Measurements from ENCODE around the gene DARS1.

The DARS1 gene

DNA sequence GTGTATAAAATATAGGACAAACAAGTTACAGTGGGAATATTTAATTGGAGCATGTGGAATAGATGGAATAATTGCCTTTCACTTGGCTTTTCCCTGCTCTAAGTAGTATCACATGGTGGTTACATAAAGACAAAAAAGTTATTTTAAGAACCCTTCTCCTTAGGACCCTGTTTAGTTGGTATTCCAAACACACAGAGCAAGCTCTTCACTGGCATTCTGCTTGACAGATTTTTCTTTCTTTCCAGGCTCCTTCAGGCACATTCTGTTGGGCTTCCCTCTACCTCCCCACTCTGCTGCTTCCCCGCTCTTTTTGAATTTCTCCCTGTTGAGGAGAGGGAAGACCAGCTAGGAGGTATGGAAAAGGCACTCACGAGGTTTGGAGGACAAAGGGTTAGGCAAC lies 29.0 kb upstream of the DARS1 start:
- no peak for DNase-seq

DNA sequence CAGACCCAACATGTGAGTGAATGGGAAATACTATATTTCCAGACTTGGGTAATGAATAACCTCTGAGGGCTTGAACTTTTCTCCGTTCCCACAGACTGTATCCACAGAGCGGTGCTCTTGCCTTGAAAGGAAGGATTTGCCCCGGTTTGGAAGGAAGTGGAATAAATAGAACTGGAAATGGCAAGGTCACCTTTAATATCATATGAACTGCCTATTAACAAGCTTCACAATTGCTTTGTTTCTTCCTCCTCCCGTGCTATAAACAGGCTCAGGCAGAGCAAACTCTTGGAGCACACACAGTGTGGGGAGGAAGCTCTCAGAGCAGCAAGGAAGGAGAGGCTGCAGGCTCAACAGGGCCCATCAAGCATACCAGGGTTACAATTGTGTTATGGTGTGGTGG lies 28.5 kb upstream of the DARS1 start:
- no peak for DNase-seq

DNA sequence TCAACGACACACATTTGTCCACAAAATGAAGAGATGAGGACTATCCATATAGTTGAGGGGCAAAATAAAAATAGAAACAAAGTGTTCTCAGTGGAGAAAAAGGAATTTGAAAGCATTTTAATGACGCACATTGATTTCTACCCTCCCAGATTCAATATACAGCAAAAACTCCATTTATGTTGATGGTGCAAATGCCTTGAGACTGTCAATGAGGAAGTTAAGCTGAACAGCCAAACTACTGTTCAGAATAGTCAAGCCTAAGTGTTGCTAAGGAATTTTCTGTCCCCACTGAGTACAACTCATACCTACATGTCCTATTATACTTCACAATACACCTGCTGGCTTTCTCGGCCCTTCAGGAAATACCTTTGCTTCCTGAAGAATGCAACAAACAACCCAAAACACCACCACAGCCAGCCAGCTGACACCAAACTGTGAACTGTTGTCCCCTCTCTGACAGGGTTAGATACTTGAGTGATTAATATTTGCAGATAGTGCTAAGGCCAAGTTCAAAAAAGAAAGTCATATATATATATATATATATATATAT lies 27.8 kb upstream of the DARS1 start:
- no peak for DNase-seq

DNA sequence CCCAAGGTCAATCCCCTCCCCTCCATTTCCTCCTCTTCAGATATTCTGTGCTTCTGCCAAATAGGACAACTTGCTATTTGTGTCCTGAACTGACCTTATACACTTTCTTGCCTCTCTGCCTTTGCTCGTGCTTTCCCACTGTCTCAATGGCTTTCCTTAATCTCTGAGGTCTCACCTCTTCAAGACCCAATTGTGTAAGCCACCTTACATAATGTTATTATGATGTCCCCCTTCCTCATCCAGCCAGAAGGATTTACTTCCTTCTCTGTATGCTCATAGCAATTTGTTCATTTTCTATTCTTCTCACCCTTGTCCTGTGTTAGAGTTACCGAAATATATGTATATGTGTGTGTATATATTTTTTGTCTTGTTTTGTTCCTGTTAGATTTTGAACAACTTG lies 26.9 kb upstream of the DARS1 start:
- no peak for DNase-seq

GRCh38 chr2:136010126-136010525 lies 24.7 kb upstream of the DARS1 start:
- no peak for DNase-seq

GRCh38 chr2:136008205-136008865 lies 22.9 kb upstream of the DARS1 start:
- DNase-seq: peak; percentile 75

DNA sequence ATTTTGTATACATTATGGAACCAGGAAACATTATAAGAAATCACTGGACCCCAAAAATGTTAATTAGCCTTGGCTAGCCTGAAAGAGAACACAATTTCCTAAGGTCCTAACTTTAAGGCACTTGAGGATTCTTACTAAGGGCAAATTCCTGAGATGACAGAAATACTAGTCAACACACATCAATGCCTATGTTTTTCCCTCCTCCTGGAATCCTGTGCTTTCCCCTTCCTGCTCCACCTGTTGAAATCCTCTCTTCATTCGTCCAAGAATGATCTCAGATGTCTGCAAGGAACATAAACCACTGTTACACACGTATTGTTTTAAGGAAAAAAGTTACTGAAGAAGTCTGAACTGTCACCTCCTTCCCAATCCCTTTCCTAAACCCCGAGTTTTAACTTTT lies 21.2 kb upstream of the DARS1 start:
- no peak for DNase-seq

GRCh38 chr2:136005462-136006196 lies 20.2 kb upstream of the DARS1 start:
- no peak for DNase-seq

GRCh38 chr2:136004965-136005364 lies 19.5 kb upstream of the DARS1 start:
- no peak for DNase-seq

DNA sequence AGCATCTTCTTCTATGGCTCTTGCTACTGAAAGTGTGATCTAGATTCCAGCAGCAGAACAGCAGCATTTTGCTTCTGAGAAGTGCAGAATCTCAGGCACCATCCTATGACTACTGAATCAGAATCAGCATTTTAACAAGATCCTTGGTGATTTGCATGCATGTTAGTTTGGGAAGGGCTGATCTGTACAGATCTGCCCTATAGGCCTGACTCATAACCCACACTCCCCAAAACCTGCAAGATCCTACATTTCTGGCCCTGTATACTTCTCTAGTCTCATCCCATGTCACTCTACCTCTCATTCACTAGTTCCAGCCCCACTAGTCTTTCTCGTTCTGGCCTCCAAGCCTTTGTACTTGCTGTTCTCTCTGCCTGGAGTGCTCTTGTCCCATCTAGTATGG lies 15.7 kb upstream of the DARS1 start:
- DNase-seq: no peak

DNA sequence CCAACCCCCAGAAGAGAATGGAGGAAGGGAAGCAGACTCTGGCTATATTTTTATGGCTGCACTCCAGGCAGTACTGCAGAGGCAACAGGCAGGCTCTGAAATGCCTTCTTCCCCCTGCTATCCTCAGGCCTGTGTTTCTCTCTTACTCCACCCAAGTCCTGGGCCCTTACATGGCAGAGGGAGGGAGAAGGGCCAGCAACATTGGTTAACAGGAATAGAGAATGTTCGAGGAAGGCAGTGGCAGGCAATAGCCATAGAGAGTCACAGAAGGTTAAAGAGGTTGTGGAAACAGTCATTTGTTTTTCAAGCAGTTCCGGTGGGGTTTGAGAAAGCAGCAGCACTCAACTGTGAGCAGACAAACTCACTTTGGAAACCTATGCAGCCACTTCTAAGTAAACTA lies 15.1 kb upstream of the DARS1 start:
- DNase-seq: no peak

GRCh38 chr2:135999899-136000298 lies 14.5 kb upstream of the DARS1 start:
- no peak for DNase-seq

DNA sequence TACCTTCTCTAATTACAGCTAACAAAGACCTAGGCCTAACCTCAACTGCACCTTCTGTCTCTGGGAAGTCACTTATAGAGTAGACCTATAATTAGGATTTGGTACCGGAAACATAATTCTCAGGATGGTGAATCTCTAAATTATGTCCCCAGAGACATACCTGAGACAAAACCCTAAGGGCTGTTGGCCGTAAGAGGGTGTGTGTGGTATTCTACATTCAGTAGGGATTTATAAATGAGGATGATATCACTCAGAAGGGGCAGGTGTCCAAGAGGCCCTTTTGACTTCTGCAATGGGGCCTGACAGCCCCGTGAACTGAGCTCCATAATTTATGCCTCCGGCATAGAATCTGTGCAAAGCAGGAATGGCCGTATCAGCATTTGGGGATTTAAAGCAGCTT lies 13.5 kb upstream of the DARS1 start:
- DNase-seq: no peak

DNA sequence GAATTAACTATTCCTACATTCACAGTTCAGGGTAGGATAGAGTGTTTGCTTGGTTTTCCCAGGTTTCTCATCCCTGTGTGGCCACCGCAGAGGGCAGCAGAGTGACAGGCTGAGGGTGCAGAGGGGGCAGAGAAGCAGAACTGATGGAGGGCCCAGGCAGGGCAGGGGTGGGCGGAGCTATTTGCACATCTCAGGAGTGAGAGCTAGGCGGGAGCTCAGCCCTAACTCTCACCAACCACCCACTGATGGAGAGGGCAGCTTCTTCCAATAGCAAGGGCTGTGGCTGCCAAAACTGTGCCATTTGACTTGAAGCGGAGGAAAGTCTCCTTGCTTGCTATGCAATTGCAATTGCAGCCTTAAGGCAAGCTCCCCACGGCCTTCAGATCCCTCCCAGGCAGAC lies 12.0 kb upstream of the DARS1 start:
- peak; percentile 43 for DNase-seq

DNA sequence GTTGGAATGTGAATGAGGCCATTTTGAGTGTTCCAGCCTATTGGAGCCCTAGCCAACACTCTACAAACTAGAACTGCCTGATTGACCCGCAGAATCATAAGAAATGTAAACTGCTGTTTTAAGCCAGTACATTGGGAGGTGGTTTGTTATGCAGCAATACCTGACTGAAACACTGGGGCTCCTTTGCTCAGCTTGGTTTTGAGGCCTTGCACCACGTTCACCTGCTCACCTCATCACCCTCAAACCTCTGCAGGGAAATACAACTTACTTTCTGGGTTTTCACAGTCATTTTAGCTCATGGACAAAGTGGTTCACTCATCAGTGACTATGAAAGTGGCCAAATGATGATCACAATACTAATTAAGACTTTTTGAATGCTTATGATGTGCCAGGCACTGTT lies 10.9 kb upstream of the DARS1 start:
- DNase-seq: no peak

DNA sequence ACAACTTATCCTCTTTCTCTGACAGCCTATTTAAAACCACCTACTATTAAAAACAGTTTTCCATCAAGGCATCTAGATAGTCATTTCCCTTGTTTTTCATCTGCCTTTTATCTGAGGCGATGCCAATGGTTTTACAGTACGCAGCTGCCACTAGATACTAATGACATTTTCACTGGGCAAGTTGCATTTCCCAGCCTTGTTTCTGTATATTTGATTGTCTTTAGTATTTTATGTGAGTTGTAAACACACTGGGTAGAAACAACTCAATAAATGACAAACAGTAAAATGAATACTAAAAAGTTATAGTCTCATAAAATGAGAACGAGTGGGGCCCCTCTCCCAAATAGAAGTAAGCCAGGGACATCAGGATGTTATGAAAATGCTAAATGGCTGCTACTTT lies 8.9 kb upstream of the DARS1 start:
- no peak for DNase-seq

GRCh38 chr2:135993421-135993820 lies 8.0 kb upstream of the DARS1 start:
- DNase-seq: no peak

GRCh38 chr2:135991861-135992260 lies 6.4 kb upstream of the DARS1 start:
- DNase-seq: no peak

DNA sequence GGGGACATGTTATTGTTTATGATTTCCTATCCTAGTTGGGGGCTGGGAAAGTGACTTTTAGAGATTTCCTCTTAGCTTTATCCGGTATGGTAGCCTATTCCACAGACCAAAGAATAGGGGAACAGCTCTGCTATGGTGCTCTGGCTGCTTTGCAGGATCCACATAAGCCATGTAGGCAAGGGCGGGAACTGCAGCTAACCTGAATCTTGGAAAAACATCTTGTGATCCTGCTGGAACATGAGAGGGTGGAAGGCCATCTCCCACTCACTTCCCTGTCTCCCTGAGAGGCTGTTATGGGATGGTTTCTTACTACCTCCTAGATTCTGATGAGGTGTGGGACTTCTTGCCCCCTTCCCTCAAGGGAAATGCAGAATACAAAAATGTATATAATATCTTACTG lies 2.0 kb upstream of the DARS1 start:
- no peak for DNase-seq

DNA sequence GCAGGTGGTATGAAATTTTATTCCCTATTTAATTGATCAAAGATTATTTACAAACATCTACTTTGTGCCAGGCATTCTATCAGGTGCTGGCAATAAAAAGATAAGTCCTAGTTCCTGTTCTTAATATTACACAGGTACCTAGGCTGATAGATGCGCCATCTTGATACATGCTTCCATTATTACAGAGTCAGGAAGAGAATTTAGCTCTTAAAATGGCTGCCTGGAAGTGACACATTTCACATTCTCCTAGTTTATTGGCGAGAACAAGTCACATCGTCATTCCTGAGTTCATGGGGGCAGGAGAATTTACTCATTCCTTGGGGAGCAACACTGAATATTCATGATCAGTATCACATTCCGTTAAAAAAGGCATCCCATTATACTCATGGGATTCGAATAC lies 1.1 kb upstream of the DARS1 start:
- DNase-seq: no peak

DNA sequence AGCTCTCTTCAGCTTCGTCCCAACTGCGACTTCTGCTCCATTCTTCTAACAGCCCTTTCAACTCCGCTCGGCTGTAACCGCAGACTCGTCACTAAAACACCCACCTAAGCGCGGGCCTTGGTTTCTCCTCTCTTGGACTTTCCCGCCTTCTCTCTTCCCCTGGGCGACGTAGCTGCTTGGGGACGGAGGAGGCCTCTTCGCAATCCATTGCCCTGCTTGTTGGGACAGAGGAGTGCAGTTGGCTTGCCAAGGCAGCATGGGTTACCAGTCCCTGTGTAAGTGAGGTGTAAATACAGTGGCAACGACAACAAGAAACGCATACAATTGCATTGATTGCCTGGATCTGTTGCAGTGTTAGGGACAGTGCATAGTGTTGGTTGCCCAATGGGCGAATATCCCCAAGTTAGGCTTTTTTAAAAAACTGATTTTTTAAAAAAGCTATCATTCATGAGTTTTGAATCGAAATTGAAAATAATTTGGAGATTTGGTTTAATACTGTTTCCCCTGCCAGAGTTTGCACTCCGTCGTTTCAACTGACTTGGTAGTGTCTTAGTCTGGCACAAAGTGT lies 484 bp upstream of the DARS1 start:
- peak; percentile 73 for DNase-seq

- DNase-seq: no peak
Measured at GRCh38 chr2:135984199-135985017, 1.0 kb downstream of the DARS1 start.

DNA sequence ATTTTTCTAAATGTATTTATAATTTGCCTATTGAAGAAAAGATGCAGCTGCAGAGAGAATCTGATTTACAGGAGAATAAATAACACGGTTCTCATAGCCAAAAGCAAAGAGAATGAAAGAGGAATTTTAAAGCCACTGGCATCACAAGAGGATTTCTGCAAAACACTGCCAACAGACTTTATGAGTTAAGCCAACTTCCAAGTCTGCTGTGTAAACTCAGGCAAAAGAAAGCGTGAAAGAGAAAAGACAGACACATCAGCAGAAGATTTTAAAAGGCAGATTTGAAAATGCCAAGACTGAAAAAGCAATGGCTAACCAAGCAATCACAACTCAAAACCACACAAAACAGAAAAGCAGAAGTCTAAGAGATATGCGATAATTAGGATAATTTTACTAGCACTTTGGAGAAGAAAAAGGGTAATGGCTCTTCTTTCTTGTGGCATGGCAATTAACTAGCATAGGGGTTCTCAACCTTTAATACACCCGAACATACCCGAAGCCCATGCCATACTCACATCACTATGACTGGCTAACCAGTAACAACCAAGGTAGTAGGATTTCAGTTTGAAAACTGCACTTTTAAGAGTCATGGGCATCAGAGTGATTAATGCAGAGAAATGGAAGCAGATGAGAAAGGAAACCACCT lies 4.9 kb downstream of the DARS1 start:
- no peak for DNase-seq
